ENCODE data around the gene LRRC8E. TPM values are rescaled to one million over a fixed set of nuclear protein-coding genes. Genes with fewer than 3 reads are reported as not detected.

LRRC8E gene
- total RNA-seq, 1 experiment from 2014 or later: 18.1 TPM

DNA sequence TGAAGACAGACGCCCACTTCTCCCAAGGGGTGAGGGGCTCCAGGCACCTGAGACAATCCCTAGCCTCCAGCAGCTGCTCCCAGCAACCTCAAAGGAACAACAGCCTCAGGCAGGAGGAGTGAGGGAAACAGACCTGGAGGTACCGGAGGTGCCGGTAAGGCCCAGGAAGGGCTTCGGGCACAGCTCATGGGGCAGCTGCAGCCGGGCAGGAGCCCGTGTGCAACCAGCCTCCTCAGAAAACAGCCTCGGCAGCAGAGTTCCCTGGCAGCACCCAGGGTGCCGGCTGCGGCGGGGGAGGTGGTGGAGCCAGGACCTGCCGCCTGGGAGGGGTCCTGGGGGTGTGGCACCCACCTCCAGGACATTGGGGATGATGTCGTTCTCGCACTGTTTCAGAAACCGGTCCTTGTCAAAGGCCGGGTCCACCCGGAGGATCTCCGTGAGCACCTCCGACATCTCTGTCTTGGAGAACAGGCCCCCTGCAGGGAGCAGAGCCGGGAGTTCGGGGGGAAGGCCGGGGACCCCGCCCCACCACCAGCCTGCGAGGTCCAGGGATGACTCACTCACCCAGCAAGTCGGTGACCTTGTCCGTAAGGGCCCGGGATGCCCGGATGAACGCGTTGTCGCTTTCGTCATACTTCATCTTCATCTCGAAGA, 44.1 kb downstream of the LRRC8E start:
- no peaks in the 10 kb centered on the region for H4K20me1 ChIP-seq (ENCODE audit: insufficient read depth)
- H3K4me1 ChIP-seq (ENCODE audit: control insufficient read depth in 1 of 2, insufficient read depth in 2 of 2, low read length in 2 of 2): peaks cover 22 to 31% of the 10 kb centered on the region in 2 experiments
- no peaks in the 10 kb centered on the region for H3K27me3 ChIP-seq (ENCODE audit: insufficient read depth, low read length)
- no peaks in the 10 kb centered on the region for H3K9me3 ChIP-seq (ENCODE audit: control insufficient read depth in 1 of 2, insufficient read depth in 1 of 2, low read depth in 1 of 2, low read length in 2 of 2)
- H3K9ac ChIP-seq (ENCODE audit: low read length): no peak overlapping the region
- no peaks in the 10 kb centered on the region; the same call in 1 of the 2 replicates for H3K79me2 ChIP-seq (ENCODE audit: insufficient read depth, low read length)
- intact Hi-C loops (cut with micrococcal nuclease): no loop called here
- ChIA-PET POLR2A (no interaction called here), CTCF (no interaction called here), RAD21 (ENCODE audit: low non-redundant PET in 1 of 2, low total read pairs in 2 of 2, uncharacterized antibody in 2 of 2, unreplicated experiment in 2 of 2) (no interaction called here)
- H3K36me3 ChIP-seq (ENCODE audit: control insufficient read depth in 1 of 2, insufficient read depth in 2 of 2, low read length in 2 of 2): peaks cover 28 to 35% of the 10 kb centered on the region in 2 experiments
- DNase-seq (ENCODE audit: low read depth, low spot score) (no peak), ATAC-seq (no peak)
- no peak overlapping the region for H3K4me2 ChIP-seq (ENCODE audit: low read length)
- no peak overlapping the region for H3K27ac ChIP-seq (ENCODE audit: low read depth, low read length)
- BruUV-seq (replicated peaks): no TSS peak
- H3K9me2 ChIP-seq (ENCODE audit: insufficient read depth): no peaks in the 10 kb centered on the region
- no peak overlapping the region for H3K4me3 ChIP-seq (replicated peaks in 1 of 2; ENCODE audit: low read depth in 1 of 2, low read length in 2 of 2)
- no peak for TF ChIP-seq TCF7L2 (IDR thresholded peaks at IDR 0.05; ENCODE audit: borderline replicate concordance, extremely low read depth, insufficient read depth, insufficient read length)
- TF ChIP-seq POLR2AphosphoS5 (IDR thresholded peaks at IDR 0.05; ENCODE audit: low read depth, low read length): no peak
- no peak for TF ChIP-seq ELF1 (IDR thresholded peaks at IDR 0.05; ENCODE audit: borderline replicate concordance, low read depth)
- no peak for TF ChIP-seq SIN3A (IDR thresholded peaks at IDR 0.05; ENCODE audit: low read depth)
- no peak for TF ChIP-seq SP1 (IDR thresholded peaks at IDR 0.05; ENCODE audit: low read depth)
- TF ChIP-seq FOSL1 (IDR thresholded peaks at IDR 0.05; ENCODE audit: low read depth): no peak
- TF ChIP-seq EZH2 (IDR thresholded peaks at IDR 0.05): no peak
- no peak for TF ChIP-seq CBX3 (IDR thresholded peaks at IDR 0.05; ENCODE audit: low read depth)
- H2AFZ ChIP-seq (ENCODE audit: low read depth, low read length, poor library complexity, severe bottlenecking): no peak overlapping the region

- POLR2A ChIA-PET: no interaction called here
- Histone ChIP-seq H3K27me3 (ENCODE audit: insufficient read depth, low read length) (no peaks in the 10 kb centered on the region), H3K4me3 (replicated peaks in 1 of 2; ENCODE audit: low read depth in 1 of 2, low read length in 2 of 2) (no peak overlapping the region), H3K4me2 (ENCODE audit: low read length) (no peak overlapping the region), H3K79me2 (ENCODE audit: insufficient read depth, low read length) (peaks cover 2% of the 10 kb centered on the region), H3K9me3 (ENCODE audit: control insufficient read depth in 1 of 2, insufficient read depth in 1 of 2, low read depth in 1 of 2, low read length in 2 of 2) (no peaks in the 10 kb centered on the region), H3K27ac (ENCODE audit: low read depth, low read length) (no peak overlapping the region), H4K20me1 (ENCODE audit: insufficient read depth) (no peaks in the 10 kb centered on the region), H3K4me1 (ENCODE audit: control insufficient read depth in 1 of 2, insufficient read depth in 2 of 2, low read length in 2 of 2) (peaks cover 22 to 31% of the 10 kb centered on the region in 2 experiments), H3K9me2 (ENCODE audit: insufficient read depth) (no peaks in the 10 kb centered on the region), H2AFZ (ENCODE audit: low read depth, low read length, poor library complexity, severe bottlenecking) (no peak overlapping the region), H3K36me3 (ENCODE audit: control insufficient read depth in 1 of 2, insufficient read depth in 2 of 2, low read length in 2 of 2) (peaks cover 30 to 40% of the 10 kb centered on the region in 2 experiments), H3K9ac (ENCODE audit: low read length) (no peak overlapping the region)
- ATAC-seq (no peak), DNase-seq (ENCODE audit: low read depth, low spot score) (no peak)
- TF ChIP-seq JUND (IDR thresholded peaks at IDR 0.05) (no peak), CEBPB (IDR thresholded peaks at IDR 0.05; ENCODE audit: low read depth) (no peak), CTCF (IDR thresholded peaks at IDR 0.05 in 2 of 3, conservative IDR thresholded peaks at IDR 0.05 in 1 of 3; ENCODE audit: borderline replicate concordance in 1 of 3, insufficient read depth in 1 of 3, low read depth in 2 of 3, low read length in 2 of 3) (no peak), POLR2A (IDR thresholded peaks at IDR 0.05; ENCODE audit: borderline replicate concordance, extremely low read depth, insufficient read depth, insufficient read length) (no peak), EZH2phosphoT487 (IDR thresholded peaks at IDR 0.05; ENCODE audit: borderline replicate concordance) (no peak), REST (IDR thresholded peaks at IDR 0.05; ENCODE audit: low read depth) (no peak), ATF3 (IDR thresholded peaks at IDR 0.05) (no peak), SP1 (IDR thresholded peaks at IDR 0.05; ENCODE audit: low read depth) (no peak), SRF (IDR thresholded peaks at IDR 0.05; ENCODE audit: low read depth) (no peak)
- CTCF ChIA-PET: no interaction called here
- intact Hi-C loops (cut with micrococcal nuclease): no loop called here
- RAD21 ChIA-PET (ENCODE audit: low non-redundant PET in 1 of 2, low total read pairs in 2 of 2, uncharacterized antibody in 2 of 2, unreplicated experiment in 2 of 2): no interaction called here
- no TSS peak for BruUV-seq (replicated peaks)
Observed at GRCh38 chr19:7932930-7933300, 44.6 kb downstream of the LRRC8E start.

All from HCT116 (cell line).